Measurements from ENCODE around the gene DPH6. TPM values are rescaled to one million over a fixed set of nuclear protein-coding genes. Genes with fewer than 3 reads are reported as not detected.
"Not testable (repeated sequence)": the region's sequence is repeated elsewhere in the genome, so short reads cannot be mapped to it uniquely, and the experiment has no call there.

DPH6 gene
- total RNA-seq, 1 donor from 2014 or later, result 18.8 TPM

DNA sequence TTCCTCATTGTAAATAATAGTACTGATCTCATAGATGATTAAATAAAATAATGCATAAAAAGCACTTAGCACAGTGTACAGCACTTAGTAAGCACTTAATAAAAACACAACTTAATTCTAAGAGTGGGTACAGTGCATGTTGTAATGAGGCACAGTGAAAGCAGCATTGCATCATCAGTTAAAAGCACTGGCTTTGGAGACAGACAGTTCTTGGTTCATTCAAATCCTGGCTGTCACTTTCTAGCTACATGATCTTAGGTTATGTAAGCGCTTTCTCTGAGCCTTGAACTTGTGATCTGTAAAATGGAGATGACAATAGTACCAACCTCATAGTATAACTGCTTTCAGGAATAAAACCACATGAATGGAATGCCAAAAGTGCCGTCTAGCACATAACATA lies 151.5 kb downstream of the DPH6 start:
- peaks cover 4% of the 10 kb centered on the region for H3K36me3 Mint-ChIP-seq (ENCODE audit: low read depth)
- ChIA-PET POLR2A (no interaction called here), CTCF (no interaction called here)
- no peaks in the 10 kb centered on the region for H3K4me1 Mint-ChIP-seq
- intact Hi-C loops (cut with micrococcal nuclease), result no loop called here
- TF ChIP-seq CTCF (IDR thresholded peaks at IDR 0.05), result no peak
- H3K4me3 Mint-ChIP-seq, result no peak overlapping the region
- H3K27me3 Mint-ChIP-seq, result no peaks in the 10 kb centered on the region
- ATAC-seq (ENCODE audit: low read depth) (no peak), DNase-seq (no peak)
- H3K9me3 Mint-ChIP-seq, result no peaks in the 10 kb centered on the region
- H3K27ac Mint-ChIP-seq, result no peak overlapping the region

- H3K36me3 Mint-ChIP-seq (ENCODE audit: low read depth), result peaks cover 4% of the 10 kb centered on the region
- TF ChIP-seq CTCF (IDR thresholded peaks at IDR 0.05), result no peak
- ChIA-PET CTCF (no interaction called here), POLR2A (no interaction called here)
- no peaks in the 10 kb centered on the region for H3K27me3 Mint-ChIP-seq
- H3K9me3 Mint-ChIP-seq, result no peaks in the 10 kb centered on the region
- DNase-seq, result no peak
- no peaks in the 10 kb centered on the region for H3K4me1 Mint-ChIP-seq
- no peak overlapping the region for H3K4me3 Mint-ChIP-seq
- no peak for ATAC-seq (ENCODE audit: low read depth)
- intact Hi-C loops (cut with micrococcal nuclease), result no loop called here
- no peak overlapping the region for H3K27ac Mint-ChIP-seq
These were observed 152.6 kb downstream of the DPH6 start for GRCh38 chr15:35393398-35393797.

- CTCF ChIA-PET; POLR2A ChIA-PET; H3K27me3 Mint-ChIP-seq; H3K36me3 Mint-ChIP-seq (ENCODE audit: low read depth); ATAC-seq (ENCODE audit: low read depth); H3K4me1 Mint-ChIP-seq; DNase-seq; H3K9me3 Mint-ChIP-seq; H3K27ac Mint-ChIP-seq; intact Hi-C loops (cut with micrococcal nuclease); H3K4me3 Mint-ChIP-seq: not testable (repeated sequence)
These were observed 154.5 kb downstream of the DPH6 start for GRCh38 chr15:35391408-35391984.

- H3K4me3 Mint-ChIP-seq, result no peak overlapping the region
- ChIA-PET POLR2A (no interaction called here), CTCF (no interaction called here)
- intact Hi-C loops (cut with micrococcal nuclease), result no loop called here
- no peak overlapping the region for H3K27ac Mint-ChIP-seq
- peaks cover 3% of the 10 kb centered on the region for H3K9me3 Mint-ChIP-seq
- H3K36me3 Mint-ChIP-seq (ENCODE audit: low read depth), result peaks cover 21% of the 10 kb centered on the region
- H3K27me3 Mint-ChIP-seq, result no peaks in the 10 kb centered on the region
- ATAC-seq (ENCODE audit: low read depth), result no peak
- no peaks in the 10 kb centered on the region for H3K4me1 Mint-ChIP-seq
- no peak for TF ChIP-seq CTCF (IDR thresholded peaks at IDR 0.05)
- no peak for DNase-seq
These were observed 162.5 kb downstream of the DPH6 start for GRCh38 chr15:35383506-35383905.

- ChIA-PET POLR2A (no interaction called here), CTCF (no interaction called here)
- H3K4me1 Mint-ChIP-seq, result no peaks in the 10 kb centered on the region
- peaks cover 7% of the 10 kb centered on the region for H3K9me3 Mint-ChIP-seq
- DNase-seq (no peak), ATAC-seq (ENCODE audit: low read depth) (no peak)
- peaks cover 27% of the 10 kb centered on the region for H3K36me3 Mint-ChIP-seq (ENCODE audit: low read depth)
- H3K4me3 Mint-ChIP-seq, result no peak overlapping the region
- intact Hi-C loops (cut with micrococcal nuclease), result no loop called here
- no peaks in the 10 kb centered on the region for H3K27me3 Mint-ChIP-seq
- no peak for TF ChIP-seq CTCF (IDR thresholded peaks at IDR 0.05)
- H3K27ac Mint-ChIP-seq, result no peak overlapping the region
These were observed 164.6 kb downstream of the DPH6 start for GRCh38 chr15:35381328-35381727.

DNA sequence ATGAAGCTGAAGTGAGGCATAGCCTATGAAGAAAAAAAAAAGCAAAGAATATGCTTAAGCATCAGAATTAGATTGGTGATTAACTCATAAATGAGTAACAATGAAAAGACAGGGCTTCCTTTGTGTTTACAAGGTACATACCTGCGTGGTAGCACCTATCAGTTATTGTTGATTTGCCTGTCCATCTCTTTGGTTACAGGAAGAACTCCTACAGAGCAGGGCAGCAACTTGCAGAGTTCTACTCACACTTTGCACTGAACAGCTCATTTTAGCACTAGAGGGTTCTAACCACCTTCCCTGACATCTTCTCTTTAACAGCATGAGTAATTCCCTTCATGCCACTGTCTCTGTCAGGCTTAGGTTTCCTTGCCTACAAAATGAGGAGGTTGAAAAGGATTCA lies 166.0 kb downstream of the DPH6 start:
- no peak overlapping the region for H3K4me3 Mint-ChIP-seq
- no peaks in the 10 kb centered on the region for H3K27me3 Mint-ChIP-seq
- ChIA-PET CTCF (no interaction called here), POLR2A (no interaction called here)
- peaks cover 7% of the 10 kb centered on the region for H3K9me3 Mint-ChIP-seq
- peaks cover 27% of the 10 kb centered on the region for H3K36me3 Mint-ChIP-seq (ENCODE audit: low read depth)
- no peaks in the 10 kb centered on the region for H3K4me1 Mint-ChIP-seq
- DNase-seq, result no peak
- intact Hi-C loops (cut with micrococcal nuclease), result no loop called here
- TF ChIP-seq CTCF (IDR thresholded peaks at IDR 0.05), result no peak
- no peak for ATAC-seq (ENCODE audit: low read depth)
- no peak overlapping the region for H3K27ac Mint-ChIP-seq

DNA sequence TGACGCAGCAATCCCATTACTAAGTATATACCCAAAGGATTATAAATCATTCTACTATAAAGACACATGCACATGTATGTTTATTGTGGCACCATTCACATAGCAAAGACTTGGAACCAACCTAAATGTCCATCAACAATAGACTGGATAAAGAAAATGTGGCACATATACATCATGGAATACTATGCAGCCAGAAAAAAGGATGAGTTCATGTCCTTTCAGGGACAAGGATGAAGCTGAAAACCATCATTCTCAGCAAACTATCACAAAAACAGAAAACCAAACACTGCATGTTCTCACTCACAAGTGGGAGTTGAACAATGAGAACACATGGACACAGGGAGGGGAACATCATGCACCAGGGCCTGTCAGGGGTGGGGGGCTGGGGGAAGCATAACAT lies 167.5 kb downstream of the DPH6 start:
- DNase-seq; H3K27ac Mint-ChIP-seq; H3K27me3 Mint-ChIP-seq; POLR2A ChIA-PET; intact Hi-C loops (cut with micrococcal nuclease); ATAC-seq (ENCODE audit: low read depth); H3K9me3 Mint-ChIP-seq; H3K4me3 Mint-ChIP-seq; CTCF ChIA-PET; H3K4me1 Mint-ChIP-seq: not testable (repeated sequence)
- H3K36me3 Mint-ChIP-seq (ENCODE audit: low read depth), result peaks cover 27% of the 10 kb centered on the region

Data from activated B cell treated with CpG ODN at 0.5 μM for 24 hours (primary cell).